Neural cell (in vitro differentiated cells): Measurements from ENCODE around the gene TRMU. TPM values are rescaled to one million over a fixed set of nuclear protein-coding genes. Genes with fewer than 3 reads are reported as not detected.

Experiments
- H2AFZ ChIP-seq: fragments of 200-600, 300-800 bp; sonication (generic), shearing (Covaris generic); 2 replicates; pipeline ENCODE4 v1.6.0; 2014; ENCODE audit warnings: low read depth, mild to moderate bottlenecking, antibody characterized with exemption, low read length, moderate library complexity
- H3F3A ChIP-seq: fragments of 200-600 bp; shearing (Covaris generic); 2 replicates; pipeline ENCODE4 v1.6.1; 2016; ENCODE audit warnings: mild to moderate bottlenecking, moderate library complexity, mixed read lengths, antibody characterized with exemption, low read length; ENCODE audit not compliant: insufficient read depth, poor library complexity, severe bottlenecking
- H3K27ac ChIP-seq: fragments of 200-600, 300-800 bp; sonication (generic), shearing (Covaris generic); 2 replicates; pipeline ENCODE4 v1.5.1; 2014; ENCODE audit warnings: mild to moderate bottlenecking, low read length, moderate library complexity
- H3K27me3 ChIP-seq: fragments of 300-800, 200-600 bp; sonication (generic), shearing (Covaris generic); 2 replicates; pipeline ENCODE4 v1.6.0; 2014; ENCODE audit warnings: mild to moderate bottlenecking, low read depth, low read length, moderate library complexity; ENCODE audit not compliant: insufficient read depth
- H3K36me3 ChIP-seq: fragments of 300-800, 200-600 bp; sonication (generic), shearing (Covaris generic); 2 replicates; pipeline ENCODE4 v1.5.1; 2014; ENCODE audit warnings: mild to moderate bottlenecking, antibody characterized with exemption, low read length, moderate library complexity; ENCODE audit not compliant: insufficient read depth
- H3K4me2 ChIP-seq: fragments of 300-800, 200-600 bp; sonication (generic), shearing (Covaris generic); 2 replicates; pipeline ENCODE4 v1.6.0; 2014; ENCODE audit warnings: mild to moderate bottlenecking, low read length
- H3K4me3 ChIP-seq: fragments of 300-800, 200-600 bp; sonication (generic), shearing (Covaris generic); 2 replicates; pipeline ENCODE4 v1.5.1; 2014; ENCODE audit warnings: mild to moderate bottlenecking, low read length, moderate library complexity
- H3K79me2 ChIP-seq: fragments of 200-600 bp; shearing (Covaris generic); replicated peaks from 2 replicates; pipeline ENCODE4 v1.6.0; 2014; ENCODE audit warnings: mild to moderate bottlenecking, low read length, moderate library complexity; ENCODE audit not compliant: insufficient read depth
- H3K9ac ChIP-seq: fragments of 300-800, 200-600 bp; sonication (generic), shearing (Covaris generic); 2 replicates; pipeline ENCODE4 v1.6.1; 2016; ENCODE audit warnings: mild to moderate bottlenecking, low read length, mixed read lengths
- H3K9me2 ChIP-seq: fragments of 200-600 bp; shearing (Covaris generic); 2 replicates; pipeline ENCODE4 v1.6.1; 2016; ENCODE audit warnings: mild to moderate bottlenecking, low read length, mixed read lengths; ENCODE audit not compliant: insufficient read depth
- H3K9me3 ChIP-seq: fragments of 200-600, 300-800 bp; sonication (generic), shearing (Covaris generic); 2 replicates; pipeline ENCODE4 v1.6.1; 2016; ENCODE audit warnings: mild to moderate bottlenecking, mixed run types, low read length, moderate library complexity, mixed read lengths
- H4K20me1 ChIP-seq: fragments of 200-600 bp; shearing (Covaris generic); 2 replicates; pipeline ENCODE4 v1.6.1; 2016; ENCODE audit warnings: mild to moderate bottlenecking, mixed run types; ENCODE audit not compliant: insufficient read depth
- CTCF ChIP-seq: fragments of 450-650 bp; IDR thresholded peaks from 2 replicates; pipeline ENCODE4 v1.5.1; 2014; ENCODE audit warnings: antibody characterized with exemption, mild to moderate bottlenecking, moderate library complexity; ENCODE audit not compliant: poor library complexity, severe bottlenecking
- EP300 ChIP-seq: fragments of 450-650 bp; conservative IDR thresholded peaks from 2 replicates; pipeline ENCODE4 v1.6.1; 2014; ENCODE audit warnings: antibody characterized with exemption, mild to moderate bottlenecking, moderate library complexity; ENCODE audit not compliant: poor library complexity, severe bottlenecking
- EZH2 ChIP-seq: fragments of 200-600, 300-800 bp; shearing (Covaris generic), sonication (generic); IDR thresholded peaks from 2 replicates; pipeline ENCODE4 v1.6.1; 2014; ENCODE audit warnings: antibody characterized with exemption, low read length, borderline replicate concordance, mild to moderate bottlenecking; ENCODE audit not compliant: insufficient read depth, poor library complexity, severe bottlenecking
- MXI1 ChIP-seq: fragments of 450-650 bp; conservative IDR thresholded peaks from 2 replicates; pipeline ENCODE4 v1.6.1; 2014; ENCODE audit warnings: antibody characterized with exemption, mild to moderate bottlenecking; ENCODE audit not compliant: poor library complexity, severe bottlenecking
- POLR2AphosphoS5 ChIP-seq: IDR thresholded peaks from 2 replicates; pipeline ENCODE4 v1.6.1; 2012
- RAD21 ChIP-seq: fragments of 450-650 bp; conservative IDR thresholded peaks from 2 replicates; pipeline ENCODE4 v1.6.1; 2014; ENCODE audit warnings: antibody characterized with exemption, mild to moderate bottlenecking, moderate library complexity
- SMC3 ChIP-seq: fragments of 450-650 bp; conservative IDR thresholded peaks from 2 replicates; pipeline ENCODE4 v1.6.1; 2014; ENCODE audit warnings: antibody characterized with exemption, mild to moderate bottlenecking, moderate library complexity; ENCODE audit not compliant: poor library complexity
- TAF1 ChIP-seq: IDR thresholded peaks from 2 replicates; pipeline ENCODE4 v1.6.1; 2012; ENCODE audit warnings: low read depth
- polyA plus RNA-seq: library from polyadenylated mRNA; depleted of rRNA; stranded (reverse); fragments of >200 nt; gene quantifications from 2 replicates; pipeline ENCODE4 v1.2.3, GENCODE V29; 2014
- TF ChIP-seq, protein P1 (sequence below): IDR thresholded peaks from 2 replicates; pipeline ENCODE4 v1.6.1; 2012; ENCODE audit warnings: borderline replicate concordance

Gene TRMU
- polyA plus RNA-seq, 1 donor from 2014 or later, result 72.9 TPM

GRCh38 chr22:46406349-46406748 lies 70.8 kb downstream of the TRMU start:
- H4K20me1 ChIP-seq, result no peaks in the 10 kb centered on the region
- H3K27ac ChIP-seq, result no peak overlapping the region
- no peaks in the 10 kb centered on the region for H3F3A ChIP-seq
- no peaks in the 10 kb centered on the region for H3K9me3 ChIP-seq
- H3K9ac ChIP-seq, result no peak overlapping the region
- H3K27me3 ChIP-seq, result no peaks in the 10 kb centered on the region
- H3K4me2 ChIP-seq, result no peak overlapping the region
- no peaks in the 10 kb centered on the region for H3K9me2 ChIP-seq
- H2AFZ ChIP-seq, result no peak overlapping the region
- no peaks in the 10 kb centered on the region for H3K36me3 ChIP-seq
- H3K79me2 ChIP-seq, result no peaks in the 10 kb centered on the region
- no peak for TF ChIP-seq POLR2AphosphoS5
- TF ChIP-seq SMC3, result no peak
- TF ChIP-seq TAF1, result no peak
- no peak for TF ChIP-seq EZH2
- TF ChIP-seq MXI1, result no peak
- TF ChIP-seq EP300, result no peak
- no peak for TF ChIP-seq RAD21
- TF ChIP-seq, protein P1, sequence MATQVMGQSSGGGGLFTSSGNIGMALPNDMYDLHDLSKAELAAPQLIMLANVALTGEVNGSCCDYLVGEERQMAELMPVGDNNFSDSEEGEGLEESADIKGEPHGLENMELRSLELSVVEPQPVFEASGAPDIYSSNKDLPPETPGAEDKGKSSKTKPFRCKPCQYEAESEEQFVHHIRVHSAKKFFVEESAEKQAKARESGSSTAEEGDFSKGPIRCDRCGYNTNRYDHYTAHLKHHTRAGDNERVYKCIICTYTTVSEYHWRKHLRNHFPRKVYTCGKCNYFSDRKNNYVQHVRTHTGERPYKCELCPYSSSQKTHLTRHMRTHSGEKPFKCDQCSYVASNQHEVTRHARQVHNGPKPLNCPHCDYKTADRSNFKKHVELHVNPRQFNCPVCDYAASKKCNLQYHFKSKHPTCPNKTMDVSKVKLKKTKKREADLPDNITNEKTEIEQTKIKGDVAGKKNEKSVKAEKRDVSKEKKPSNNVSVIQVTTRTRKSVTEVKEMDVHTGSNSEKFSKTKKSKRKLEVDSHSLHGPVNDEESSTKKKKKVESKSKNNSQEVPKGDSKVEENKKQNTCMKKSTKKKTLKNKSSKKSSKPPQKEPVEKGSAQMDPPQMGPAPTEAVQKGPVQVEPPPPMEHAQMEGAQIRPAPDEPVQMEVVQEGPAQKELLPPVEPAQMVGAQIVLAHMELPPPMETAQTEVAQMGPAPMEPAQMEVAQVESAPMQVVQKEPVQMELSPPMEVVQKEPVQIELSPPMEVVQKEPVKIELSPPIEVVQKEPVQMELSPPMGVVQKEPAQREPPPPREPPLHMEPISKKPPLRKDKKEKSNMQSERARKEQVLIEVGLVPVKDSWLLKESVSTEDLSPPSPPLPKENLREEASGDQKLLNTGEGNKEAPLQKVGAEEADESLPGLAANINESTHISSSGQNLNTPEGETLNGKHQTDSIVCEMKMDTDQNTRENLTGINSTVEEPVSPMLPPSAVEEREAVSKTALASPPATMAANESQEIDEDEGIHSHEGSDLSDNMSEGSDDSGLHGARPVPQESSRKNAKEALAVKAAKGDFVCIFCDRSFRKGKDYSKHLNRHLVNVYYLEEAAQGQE, result no peak
- no peak for TF ChIP-seq CTCF
- no peak overlapping the region for H3K4me3 ChIP-seq

DNA sequence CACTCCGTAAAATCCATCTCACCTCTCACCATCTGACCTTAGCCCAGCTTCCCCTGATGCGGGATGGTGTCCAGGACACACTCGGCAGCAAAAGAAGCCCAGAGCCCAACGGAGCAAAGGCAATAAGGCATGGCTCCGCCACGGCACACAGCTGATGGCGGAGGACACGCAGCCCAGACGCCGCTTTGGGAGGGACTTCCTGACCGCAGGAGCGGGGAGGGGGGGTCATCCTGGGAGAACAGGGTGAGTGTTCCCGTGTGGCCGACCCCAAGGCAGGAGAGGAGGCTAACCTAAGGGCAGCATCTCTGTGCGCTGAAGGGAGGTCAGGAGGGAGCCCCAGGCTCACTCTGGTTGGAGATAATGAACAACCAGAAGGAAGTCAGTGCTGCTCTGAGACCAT lies 71.3 kb downstream of the TRMU start:
- no peaks in the 10 kb centered on the region for H3K36me3 ChIP-seq

More for the DNA sequence above, 71.3 kb downstream of the TRMU start:
- Histone ChIP-seq H3F3A (no peaks in the 10 kb centered on the region), H3K4me2 (no peak overlapping the region), H3K9me3 (no peaks in the 10 kb centered on the region), H3K9ac (no peak overlapping the region), H3K9me2 (no peaks in the 10 kb centered on the region), H3K79me2 (no peaks in the 10 kb centered on the region), H2AFZ (no peak overlapping the region), H3K4me3 (no peak overlapping the region), H3K27me3 (no peaks in the 10 kb centered on the region), H4K20me1 (no peaks in the 10 kb centered on the region), H3K27ac (no peak overlapping the region)
- no peak for TF ChIP-seq CTCF
- no peak for TF ChIP-seq TAF1
- TF ChIP-seq MXI1, result no peak
- TF ChIP-seq, protein P1, result no peak
- TF ChIP-seq POLR2AphosphoS5, result no peak
- no peak for TF ChIP-seq RAD21
- TF ChIP-seq EZH2, result no peak
- TF ChIP-seq EP300, result no peak
- no peak for TF ChIP-seq SMC3
